HG02798 (cell line): ENCODE measurements around the gene CA12.

ENCODE experiments used
- ATAC-seq: cut with Tn5 transposase; IDR thresholded peaks from one replicate; pipeline ENCODE4 v1.9.1; 2021; ENCODE audit warnings: mild to moderate bottlenecking; ENCODE audit not compliant: unreplicated experiment, poor library complexity

CA12 gene

GRCh38 chr15:63318344-63318743 is 63.3 kb downstream of the CA12 start:
- no peak for ATAC-seq

GRCh38 chr15:63314409-63314808 is 67.2 kb downstream of the CA12 start:
- ATAC-seq = no peak

- ATAC-seq = no peak
Measured at GRCh38 chr15:63313825-63314224, 67.8 kb downstream of the CA12 start.

- no peak for ATAC-seq
Measured at GRCh38 chr15:63312286-63312685, 69.4 kb downstream of the CA12 start.

GRCh38 chr15:63310646-63311045 is 71.0 kb downstream of the CA12 start:
- ATAC-seq = no peak

GRCh38 chr15:63308947-63309346 is 72.7 kb downstream of the CA12 start:
- ATAC-seq = no peak

- ATAC-seq = no peak
Measured at GRCh38 chr15:63308491-63308890, 73.2 kb downstream of the CA12 start.

GRCh38 chr15:63306492-63307073 is 75.1 kb downstream of the CA12 start:
- ATAC-seq = no peak

- no peak for ATAC-seq
Measured at GRCh38 chr15:63305260-63305659, 76.4 kb downstream of the CA12 start.

GRCh38 chr15:63301088-63301487 is 80.6 kb downstream of the CA12 start:
- no peak for ATAC-seq

GRCh38 chr15:63299943-63300575 is 81.6 kb downstream of the CA12 start:
- no peak for ATAC-seq

GRCh38 chr15:63296195-63296594 is 85.5 kb downstream of the CA12 start:
- no peak for ATAC-seq

- no peak for ATAC-seq
Measured at GRCh38 chr15:63295341-63295740, 86.3 kb downstream of the CA12 start.

- no peak for ATAC-seq
Measured at GRCh38 chr15:63294359-63294758, 87.3 kb downstream of the CA12 start.

GRCh38 chr15:63292771-63293170 is 88.9 kb downstream of the CA12 start:
- ATAC-seq = no peak

- no peak for ATAC-seq
Measured at GRCh38 chr15:63292241-63292640, 89.4 kb downstream of the CA12 start.

GRCh38 chr15:63291507-63291906 is 90.1 kb downstream of the CA12 start:
- ATAC-seq = no peak

GRCh38 chr15:63288778-63289378 is 92.8 kb downstream of the CA12 start:
- ATAC-seq = no peak

- no peak for ATAC-seq
Measured at GRCh38 chr15:63288342-63288741, 93.3 kb downstream of the CA12 start.

- ATAC-seq = no peak
Measured at GRCh38 chr15:63287109-63287508, 94.5 kb downstream of the CA12 start.

- ATAC-seq = no peak
Measured at GRCh38 chr15:63284335-63284734, 97.3 kb downstream of the CA12 start.

GRCh38 chr15:63283126-63283525 is 98.5 kb downstream of the CA12 start:
- no peak for ATAC-seq
